Measurements from ENCODE around the gene GARNL3. TPM values are rescaled to one million over a fixed set of nuclear protein-coding genes. Genes with fewer than 3 reads are reported as not detected.

The GARNL3 gene
- total and polyA plus RNA-seq, 2 experiments from 2014 or later, result 8.7 to 21.9 TPM

- Histone ChIP-seq H3K4me1 (ENCODE audit: insufficient read depth) (peaks cover 8% of the 10 kb centered on the region; the same call in 1 of the 2 replicates), H3K79me2 (replicated peaks; ENCODE audit: insufficient read depth) (no peaks in the 10 kb centered on the region), H3K4me2 (peak overlapping the region; percentile 94), H3K9me2 (ENCODE audit: insufficient read depth) (no peaks in the 10 kb centered on the region), H2AFZ (peak overlapping the region; percentile 97), H4K20me1 (replicated peaks; ENCODE audit: insufficient read depth) (peaks cover 9% of the 10 kb centered on the region; the same call in 1 of the 2 replicates), H3F3A (replicated peaks; ENCODE audit: low read depth) (peaks cover 11% of the 10 kb centered on the region), H3K27ac (ENCODE audit: low read depth) (peak overlapping the region; percentile 57; the same call in 1 of the 2 replicates), H3K4me3 (peak overlapping the region; percentile 79), H3K27me3 (ENCODE audit: insufficient read depth) (peaks cover 25% of the 10 kb centered on the region), H3K36me3 (ENCODE audit: insufficient read depth) (no peaks in the 10 kb centered on the region)
- Mint-ChIP-seq H3K9me3 (peaks cover 3% of the 10 kb centered on the region; the same call in 1 of the 3 replicates), H3K4me3 (peak overlapping the region; percentile 83), H3K27ac (peak overlapping the region; percentile 97), H3K36me3 (ENCODE audit: low read depth) (no peaks in the 10 kb centered on the region), H3K4me1 (peaks cover 19% of the 10 kb centered on the region), H3K27me3 (ENCODE audit: insufficient read depth, low read depth, poor library complexity) (peaks cover 18% of the 10 kb centered on the region)
- DNase-seq (ENCODE audit: low spot score), result peak; percentile 98
- ATAC-seq, result peak; percentile 81
- TF ChIP-seq EZH2phosphoT487 (IDR thresholded peaks at IDR 0.05; ENCODE audit: unreplicated experiment), result no peak
- TF ChIP-seq POLR2AphosphoS5 (IDR thresholded peaks at IDR 0.05; ENCODE audit: low read depth), result peak; percentile 66
These were observed 40.2 kb upstream of the GARNL3 start for GRCh38 chr9:127224178-127224882.

GRCh38 chr9:127224883-127225739, 39.5 kb upstream of the GARNL3 start:
- Histone ChIP-seq H3K36me3 (ENCODE audit: insufficient read depth) (no peaks in the 10 kb centered on the region), H3K79me2 (replicated peaks; ENCODE audit: insufficient read depth) (no peaks in the 10 kb centered on the region), H3K27ac (ENCODE audit: low read depth) (no peak overlapping the region), H3K4me1 (ENCODE audit: insufficient read depth) (peaks cover 8% of the 10 kb centered on the region; the same call in 1 of the 2 replicates), H3K9me2 (ENCODE audit: insufficient read depth) (no peaks in the 10 kb centered on the region), H3K4me3 (peak overlapping the region; percentile 79), H3K4me2 (peak overlapping the region; percentile 94), H2AFZ (peak overlapping the region; percentile 86; the same call in 1 of the 2 replicates), H3F3A (replicated peaks; ENCODE audit: low read depth) (peaks cover 11% of the 10 kb centered on the region), H3K27me3 (ENCODE audit: insufficient read depth) (peaks cover 25% of the 10 kb centered on the region), H4K20me1 (replicated peaks; ENCODE audit: insufficient read depth) (peaks cover 13% of the 10 kb centered on the region; the same call in 1 of the 2 replicates)
- ATAC-seq, result peak; percentile 34
- no peak overlapping the region; the same call in 1 of the 2 replicates for H3K27ac Mint-ChIP-seq
- H3K27me3 Mint-ChIP-seq (ENCODE audit: insufficient read depth, low read depth, poor library complexity), result peaks cover 17% of the 10 kb centered on the region
- H3K4me3 Mint-ChIP-seq, result peak overlapping the region; percentile 83; the same call in 2 of the 3 replicates
- peaks cover 19% of the 10 kb centered on the region for H3K4me1 Mint-ChIP-seq
- TF ChIP-seq CTCF (conservative IDR thresholded peaks at IDR 0.05; ENCODE audit: low read depth in 2 of 2) (no peak), STAT1 (IDR thresholded peaks at IDR 0.05; ENCODE audit: unreplicated experiment) (peak; percentile 59)
- H3K36me3 Mint-ChIP-seq (ENCODE audit: low read depth), result no peaks in the 10 kb centered on the region
- peak; percentile 98 for DNase-seq (ENCODE audit: low spot score)
- H3K9me3 Mint-ChIP-seq, result peaks cover 3% of the 10 kb centered on the region; the same call in 1 of the 3 replicates
